Testis (tissue), 3 donors: ENCODE data around the gene REPIN1. TPM values are rescaled to one million over a fixed set of nuclear protein-coding genes. Genes with fewer than 3 reads are reported as not detected.

Experiments used
- DNase-seq: peaks from one replicate; pipeline ENCODE4 v3.0.0-alpha.2; 2019
- H3K27ac ChIP-seq, 2 donors: fragments of 200-600 bp; sonication (generic); one replicate each; pipeline ENCODE4 v1.5.1; 2019
- H3K27me3 ChIP-seq: fragments of 200-600 bp; sonication (generic); one replicate; pipeline ENCODE4 v1.5.1; 2019
- H3K36me3 ChIP-seq: fragments of 200-600 bp; sonication (generic); one replicate; pipeline ENCODE4 v1.5.1; 2017; ENCODE audit warnings: low read depth; ENCODE audit errors: missing control alignments
- H3K4me1 ChIP-seq: fragments of 200-600 bp; sonication (generic); one replicate; pipeline ENCODE4 v1.5.1; 2019
- H3K4me3 ChIP-seq, 2 donors: fragments of 200-600 bp; sonication (generic); one replicate each; pipeline ENCODE4 v1.5.1; 2017 to 2019
- H3K9me3 ChIP-seq: fragments of 200-600 bp; sonication (generic); one replicate; pipeline ENCODE4 v1.5.1; 2017
- CTCF ChIP-seq, 3 experiments: fragments of 450-650 bp in 2 of 3; fragments of 200-600 bp in 1 of 3; sonication (generic) in 1 of 3; IDR thresholded peaks; one replicate each; pipeline ENCODE4 v1.5.1; 2016 to 2019; ENCODE audit warnings: antibody characterized with exemption in 3 of 3, mild to moderate bottlenecking in 2 of 3, moderate library complexity in 1 of 3
- POLR2A ChIP-seq: fragments of 450-650 bp; IDR thresholded peaks from one replicate; pipeline ENCODE4 v1.6.1; 2017; ENCODE audit warnings: antibody characterized with exemption, mild to moderate bottlenecking, moderate library complexity
- WGBS, 2 donors: methylation state at CpG; one replicate each; pipeline ENCODE4 v1.1.5; 2018; 5-methylcytosine and 5-hydroxymethylcytosine counted together
- intact Hi-C: fragments of 100-400 bp; cut with DNase I; formaldehyde crosslinking; loops from one replicate; pipeline ENCODE4 v1.15.1; 2023; ENCODE audit warnings: low total_unique reads
- polyA plus RNA-seq: library from polyadenylated mRNA; stranded (reverse); fragments of 350-450 nt; fragmentation: Illumina TruSeq; extraction: RNeasy Lipid Tissue Mini Kit (QIAGEN cat#74804); gene quantifications from one replicate; pipeline ENCODE4 v1.2.3, GENCODE V29; 2014; ENCODE audit warnings: low read depth, low replicate concordance; ENCODE audit not compliant: insufficient read depth
- total RNA-seq, 2 donors: library from RNA; depleted of rRNA; stranded (reverse); fragments of >200 nt; gene quantifications; one replicate each; pipeline ENCODE4 v1.2.3, GENCODE V29; 2016

The REPIN1 gene
- total and polyA plus RNA-seq, 3 donors from 2014 or later: 45.4 to 73.9 (median 59.1) TPM

- 69 to 86% methylated on average over 11 of the region's 11 CpGs for WGBS, 2 donors
- no peak overlapping the region for H3K27ac ChIP-seq
- TF ChIP-seq POLR2A (no peak), CTCF (IDR thresholded peaks at IDR 0.05) (no peak)
- H3K4me1 ChIP-seq: peaks cover 29% of the 10 kb centered on the region
- H3K4me3 ChIP-seq: no peak overlapping the region
- no peak for DNase-seq
- H3K36me3 ChIP-seq: no peaks in the 10 kb centered on the region
- no peaks in the 10 kb centered on the region for H3K9me3 ChIP-seq
- no peaks in the 10 kb centered on the region for H3K27me3 ChIP-seq
- intact Hi-C loops: no loop called here
Measured at GRCh38 chr7:150400008-150400787, 31.6 kb downstream of the REPIN1 start.

GRCh38 chr7:150400788-150401423 lies 32.3 kb downstream of the REPIN1 start:
- WGBS, 2 donors: 67 to 69% methylated on average over 15 of the region's 15 CpGs
- Histone ChIP-seq H3K27me3 (no peaks in the 10 kb centered on the region), H3K9me3 (no peaks in the 10 kb centered on the region), H3K4me1 (peaks cover 29% of the 10 kb centered on the region), H3K36me3 (no peaks in the 10 kb centered on the region), H3K27ac (no peak overlapping the region), H3K4me3 (no peak overlapping the region)
- TF ChIP-seq POLR2A: no peak
- peak; percentile 51 for DNase-seq
- intact Hi-C loops: no loop called here

- DNase-seq: no peak
- Histone ChIP-seq H3K4me3 (no peak overlapping the region), H3K27me3 (no peaks in the 10 kb centered on the region), H3K36me3 (no peaks in the 10 kb centered on the region), H3K9me3 (no peaks in the 10 kb centered on the region), H3K27ac (peak overlapping the region in 1 of 2 donors; percentile 38), H3K4me1 (peaks cover 29% of the 10 kb centered on the region)
- TF ChIP-seq POLR2A (no peak), CTCF (IDR thresholded peaks at IDR 0.05) (no peak)
- 63 to 100% methylated on average over 1 of the region's 1 CpG for WGBS, 2 donors
- intact Hi-C loops: no loop called here
Measured at GRCh38 chr7:150401424-150401790, 32.8 kb downstream of the REPIN1 start.

- no peaks in the 10 kb centered on the region for H3K36me3 ChIP-seq
- intact Hi-C loops: no loop called here
- H3K9me3 ChIP-seq: no peaks in the 10 kb centered on the region
- H3K4me1 ChIP-seq: peaks cover 35% of the 10 kb centered on the region
- no peak overlapping the region for H3K4me3 ChIP-seq
- 67 to 77% methylated on average over 7 of the region's 7 CpGs for WGBS, 2 donors
- TF ChIP-seq POLR2A (no peak), CTCF (IDR thresholded peaks at IDR 0.05) (no peak)
- DNase-seq: no peak
- no peaks in the 10 kb centered on the region for H3K27me3 ChIP-seq
- peak overlapping the region in 1 of 2 donors; percentile 96 for H3K27ac ChIP-seq
Measured at GRCh38 chr7:150401861-150402631, 33.4 kb downstream of the REPIN1 start.

GRCh38 chr7:150402671-150403321 lies 34.2 kb downstream of the REPIN1 start:
- peak overlapping the region in 1 of 2 donors; percentile 96 for H3K27ac ChIP-seq
- H3K4me3 ChIP-seq: no peak overlapping the region
- H3K9me3 ChIP-seq: no peaks in the 10 kb centered on the region
- H3K4me1 ChIP-seq: peaks cover 36% of the 10 kb centered on the region
- WGBS, 2 donors: 85% methylated on average over 6 to 13 of the region's 13 CpGs
- H3K27me3 ChIP-seq: no peaks in the 10 kb centered on the region
- intact Hi-C loops: no loop called here
- DNase-seq: no peak
- H3K36me3 ChIP-seq: no peaks in the 10 kb centered on the region
- no peak for TF ChIP-seq CTCF (IDR thresholded peaks at IDR 0.05)
- TF ChIP-seq POLR2A: no peak
